T-helper 1 cell treated with Interleukin-12 subunit alpha and Interleukin-12 subunit beta and Interleukin-4 antibody, amounts not matched to agents 30 μg/mL and 1 μg/mL, for 36 hours (primary cell): ENCODE measurements around the gene CCDC54.

ENCODE experiments used
- H3K27ac Mint-ChIP-seq: one replicate; pipeline ENCODE4 v1.8.0; 2021; ENCODE audit warnings: mild to moderate bottlenecking, mixed read lengths
- H3K27me3 Mint-ChIP-seq: one replicate; pipeline ENCODE4 v1.8.0; 2021; ENCODE audit warnings: low read depth, mixed read lengths
- H3K36me3 Mint-ChIP-seq: one replicate; pipeline ENCODE4 v1.8.0; 2021; ENCODE audit warnings: low read depth, mixed read lengths
- H3K4me1 Mint-ChIP-seq: one replicate; pipeline ENCODE4 v1.8.0; 2021; ENCODE audit warnings: low read depth, mixed read lengths
- H3K4me3 Mint-ChIP-seq: one replicate; pipeline ENCODE4 v1.8.0; 2021; ENCODE audit warnings: mild to moderate bottlenecking, moderate library complexity, mixed read lengths
- H3K9me3 Mint-ChIP-seq: one replicate; pipeline ENCODE4 v1.8.0; 2021; ENCODE audit warnings: mixed read lengths

Gene CCDC54

GRCh38 chr3:107408513-107408912 lies 31.3 kb downstream of the CCDC54 start:
- no peak overlapping the region for H3K27ac Mint-ChIP-seq
- H3K4me3 Mint-ChIP-seq: no peak overlapping the region
- H3K4me1 Mint-ChIP-seq: no peaks in the 10 kb centered on the region
- no peaks in the 10 kb centered on the region for H3K27me3 Mint-ChIP-seq
- H3K36me3 Mint-ChIP-seq: peaks cover 2% of the 10 kb centered on the region
- H3K9me3 Mint-ChIP-seq: peaks cover 28% of the 10 kb centered on the region

- peaks cover 28% of the 10 kb centered on the region for H3K9me3 Mint-ChIP-seq
These were observed 32.1 kb downstream of the CCDC54 start for GRCh38 chr3:107409365-107409764.

GRCh38 chr3:107410606-107411005 lies 33.4 kb downstream of the CCDC54 start:
- no peaks in the 10 kb centered on the region for H3K27me3 Mint-ChIP-seq
- H3K4me3 Mint-ChIP-seq: no peak overlapping the region
- H3K36me3 Mint-ChIP-seq: peaks cover 2% of the 10 kb centered on the region
- peaks cover 7% of the 10 kb centered on the region for H3K4me1 Mint-ChIP-seq
- no peak overlapping the region for H3K27ac Mint-ChIP-seq
- peaks cover 28% of the 10 kb centered on the region for H3K9me3 Mint-ChIP-seq

More at GRCh38 chr3:107409365-107409764, 32.1 kb downstream of the CCDC54 start:
- Mint-ChIP-seq H3K36me3 (peaks cover 2% of the 10 kb centered on the region), H3K27ac (no peak overlapping the region), H3K4me3 (no peak overlapping the region), H3K27me3 (no peaks in the 10 kb centered on the region), H3K4me1 (peaks cover 5% of the 10 kb centered on the region)

GRCh38 chr3:107411056-107411455 lies 33.8 kb downstream of the CCDC54 start:
- Mint-ChIP-seq H3K9me3 (peaks cover 28% of the 10 kb centered on the region), H3K4me3 (no peak overlapping the region), H3K27me3 (no peaks in the 10 kb centered on the region), H3K27ac (no peak overlapping the region), H3K36me3 (peaks cover 2% of the 10 kb centered on the region), H3K4me1 (peaks cover 7% of the 10 kb centered on the region)

GRCh38 chr3:107411779-107412178 lies 34.5 kb downstream of the CCDC54 start:
- no peak overlapping the region for H3K4me3 Mint-ChIP-seq
- H3K27ac Mint-ChIP-seq: no peak overlapping the region
- peaks cover under 1% of the 10 kb centered on the region for H3K27me3 Mint-ChIP-seq
- H3K36me3 Mint-ChIP-seq: peaks cover 2% of the 10 kb centered on the region
- H3K9me3 Mint-ChIP-seq: peaks cover 28% of the 10 kb centered on the region
- peaks cover 7% of the 10 kb centered on the region for H3K4me1 Mint-ChIP-seq

GRCh38 chr3:107412376-107412775 lies 35.1 kb downstream of the CCDC54 start:
- Mint-ChIP-seq H3K36me3 (peaks cover 2% of the 10 kb centered on the region), H3K4me3 (no peak overlapping the region), H3K27ac (no peak overlapping the region), H3K9me3 (peaks cover 28% of the 10 kb centered on the region), H3K27me3 (peaks cover 7% of the 10 kb centered on the region), H3K4me1 (peaks cover 7% of the 10 kb centered on the region)

- no peak overlapping the region for H3K4me3 Mint-ChIP-seq
- peaks cover 2% of the 10 kb centered on the region for H3K36me3 Mint-ChIP-seq
- peaks cover 11% of the 10 kb centered on the region for H3K27me3 Mint-ChIP-seq
- peaks cover 7% of the 10 kb centered on the region for H3K4me1 Mint-ChIP-seq
- H3K27ac Mint-ChIP-seq: no peak overlapping the region
- peaks cover 25% of the 10 kb centered on the region for H3K9me3 Mint-ChIP-seq
These were observed 36.0 kb downstream of the CCDC54 start for GRCh38 chr3:107413264-107413663.

- Mint-ChIP-seq H3K36me3 (peaks cover under 1% of the 10 kb centered on the region), H3K4me3 (no peak overlapping the region), H3K27ac (peak overlapping the region; percentile 64), H3K9me3 (peaks cover 19% of the 10 kb centered on the region), H3K4me1 (peaks cover 7% of the 10 kb centered on the region), H3K27me3 (peaks cover 20% of the 10 kb centered on the region)
These were observed 37.2 kb downstream of the CCDC54 start for GRCh38 chr3:107414325-107414964.

GRCh38 chr3:107416138-107416537 lies 38.9 kb downstream of the CCDC54 start:
- H3K4me3 Mint-ChIP-seq: no peak overlapping the region
- H3K9me3 Mint-ChIP-seq: peaks cover 4% of the 10 kb centered on the region
- H3K36me3 Mint-ChIP-seq: no peaks in the 10 kb centered on the region
- H3K27me3 Mint-ChIP-seq: peaks cover 35% of the 10 kb centered on the region
- H3K27ac Mint-ChIP-seq: no peak overlapping the region
- H3K4me1 Mint-ChIP-seq: peaks cover 9% of the 10 kb centered on the region

- H3K9me3 Mint-ChIP-seq: peaks cover 4% of the 10 kb centered on the region
- no peak overlapping the region for H3K4me3 Mint-ChIP-seq
- no peaks in the 10 kb centered on the region for H3K36me3 Mint-ChIP-seq
- H3K27me3 Mint-ChIP-seq: peaks cover 38% of the 10 kb centered on the region
- H3K27ac Mint-ChIP-seq: no peak overlapping the region
- H3K4me1 Mint-ChIP-seq: peaks cover 9% of the 10 kb centered on the region
These were observed 39.6 kb downstream of the CCDC54 start for GRCh38 chr3:107416886-107417285.

GRCh38 chr3:107421170-107421792 lies 44.0 kb downstream of the CCDC54 start:
- no peaks in the 10 kb centered on the region for H3K36me3 Mint-ChIP-seq
- no peaks in the 10 kb centered on the region for H3K9me3 Mint-ChIP-seq
- peaks cover 3% of the 10 kb centered on the region for H3K4me1 Mint-ChIP-seq
- H3K27ac Mint-ChIP-seq: no peak overlapping the region
- peaks cover 58% of the 10 kb centered on the region for H3K27me3 Mint-ChIP-seq
- H3K4me3 Mint-ChIP-seq: no peak overlapping the region

GRCh38 chr3:107421881-107422280 lies 44.6 kb downstream of the CCDC54 start:
- Mint-ChIP-seq H3K27me3 (peaks cover 59% of the 10 kb centered on the region), H3K9me3 (no peaks in the 10 kb centered on the region), H3K4me3 (no peak overlapping the region), H3K36me3 (no peaks in the 10 kb centered on the region), H3K27ac (no peak overlapping the region), H3K4me1 (peaks cover 3% of the 10 kb centered on the region)

- H3K27me3 Mint-ChIP-seq: peaks cover 60% of the 10 kb centered on the region
These were observed 47.8 kb downstream of the CCDC54 start for GRCh38 chr3:107425033-107425432.

GRCh38 chr3:107426223-107426622 lies 49.0 kb downstream of the CCDC54 start:
- H3K4me3 Mint-ChIP-seq: no peak overlapping the region
- no peak overlapping the region for H3K27ac Mint-ChIP-seq
- H3K4me1 Mint-ChIP-seq: peaks cover 9% of the 10 kb centered on the region
- peaks cover 59% of the 10 kb centered on the region for H3K27me3 Mint-ChIP-seq
- no peaks in the 10 kb centered on the region for H3K36me3 Mint-ChIP-seq
- no peaks in the 10 kb centered on the region for H3K9me3 Mint-ChIP-seq

More at GRCh38 chr3:107425033-107425432, 47.8 kb downstream of the CCDC54 start:
- H3K36me3 Mint-ChIP-seq: no peaks in the 10 kb centered on the region
- H3K9me3 Mint-ChIP-seq: no peaks in the 10 kb centered on the region
- no peak overlapping the region for H3K4me3 Mint-ChIP-seq
- H3K27ac Mint-ChIP-seq: no peak overlapping the region
- peaks cover 5% of the 10 kb centered on the region for H3K4me1 Mint-ChIP-seq
